GM23338 (cell line): ENCODE data around the gene ITPR2. TPM values are rescaled to one million over a fixed set of nuclear protein-coding genes. Genes with fewer than 3 reads are reported as not detected.
"Not testable (repeated sequence)": the region's sequence is repeated elsewhere in the genome, so short reads cannot be mapped to it uniquely, and the experiment has no call there.

Experiments
- ATAC-seq: fragments of 200-7000 bp; cut with Tn5 transposase; 3 replicates; pipeline ENCODE4 v1.9.1; 2020
- DNase-seq: peaks from one replicate; pipeline ENCODE4 v3.0.0-alpha.2; 2015; ENCODE audit warnings: low spot score
- H2AFZ ChIP-seq: fragments of 200-600 bp; sonication (generic); 2 replicates; pipeline ENCODE4 v1.8.0; 2016; ENCODE audit warnings: antibody characterized with exemption, mild to moderate bottlenecking, moderate library complexity
- H3F3A ChIP-seq: fragments of 200-600 bp; sonication (generic); replicated peaks from 2 replicates; pipeline ENCODE4 v1.8.0; 2017; ENCODE audit warnings: antibody characterized with exemption, mixed run types, low read depth
- H3K27ac ChIP-seq: fragments of 200-600 bp; sonication (generic); 2 replicates; pipeline ENCODE4 v1.6.1; 2016; ENCODE audit warnings: low read depth
- H3K27me3 ChIP-seq: fragments of 200-600 bp; sonication (generic); 2 replicates; pipeline ENCODE4 v1.8.0; 2016; ENCODE audit warnings: mild to moderate bottlenecking, mixed run types, moderate library complexity; ENCODE audit not compliant: insufficient read depth
- H3K36me3 ChIP-seq: fragments of 200-600 bp; sonication (generic); 2 replicates; pipeline ENCODE4 v1.8.0; 2016; ENCODE audit warnings: mild to moderate bottlenecking; ENCODE audit not compliant: insufficient read depth
- H3K4me1 ChIP-seq: fragments of 200-600 bp; sonication (generic); 2 replicates; pipeline ENCODE4 v1.8.0; 2016; ENCODE audit warnings: mild to moderate bottlenecking, moderate library complexity; ENCODE audit not compliant: insufficient read depth
- H3K4me2 ChIP-seq: fragments of 200-600 bp; sonication (generic); 2 replicates; pipeline ENCODE4 v1.7.1; 2017; ENCODE audit warnings: mixed run types
- H3K4me3 ChIP-seq: fragments of 200-600 bp; sonication (generic); 2 replicates; pipeline ENCODE4 v1.6.1; 2016; ENCODE audit warnings: mixed run types
- H3K79me2 ChIP-seq: fragments of 200-600 bp; sonication (generic); replicated peaks from 2 replicates; pipeline ENCODE4 v1.8.0; 2017; ENCODE audit warnings: mild to moderate bottlenecking; ENCODE audit not compliant: insufficient read depth
- H3K9me2 ChIP-seq: fragments of 200-600 bp; sonication (generic); 2 replicates; pipeline ENCODE4 v1.8.0; 2017; ENCODE audit not compliant: insufficient read depth
- H4K20me1 ChIP-seq: fragments of 200-600 bp; sonication (generic); replicated peaks from 2 replicates; pipeline ENCODE4 v1.8.0; 2017; ENCODE audit warnings: mild to moderate bottlenecking; ENCODE audit not compliant: insufficient read depth
- H3K27ac Mint-ChIP-seq: 2 replicates; pipeline ENCODE4 v1.8.0; 2020; ENCODE audit warnings: inconsistent platforms, mild to moderate bottlenecking, moderate library complexity, mixed read lengths
- H3K27me3 Mint-ChIP-seq: 3 replicates; pipeline ENCODE4 v1.8.0; 2022; ENCODE audit warnings: low read depth, mild to moderate bottlenecking, moderate library complexity, mixed read lengths, inconsistent platforms; ENCODE audit not compliant: insufficient read depth, poor library complexity
- H3K36me3 Mint-ChIP-seq: 3 replicates; pipeline ENCODE4 v1.8.0; 2021; ENCODE audit warnings: low read depth, mild to moderate bottlenecking, inconsistent platforms, moderate library complexity, mixed read lengths
- H3K4me1 Mint-ChIP-seq: 3 replicates; pipeline ENCODE4 v1.8.0; 2020; ENCODE audit warnings: mild to moderate bottlenecking, inconsistent platforms, mixed read lengths
- H3K4me3 Mint-ChIP-seq: 3 replicates; pipeline ENCODE4 v1.8.0; 2021; ENCODE audit warnings: moderate library complexity, mild to moderate bottlenecking, inconsistent platforms, mixed read lengths
- H3K9me3 Mint-ChIP-seq: 3 replicates; pipeline ENCODE4 v1.8.0; 2020; ENCODE audit warnings: moderate library complexity, mild to moderate bottlenecking, inconsistent platforms, mixed read lengths
- CTCF ChIP-seq, 2 experiments: fragments of 200-600 bp in 1 of 2; sonication (generic) in 1 of 2; conservative IDR thresholded peaks; 2 replicates each; pipeline versions ENCODE4 v1.5.1 to v1.6.1; 2016 to 2017; ENCODE audit warnings: antibody characterized with exemption in 2 of 2, low read depth in 2 of 2, mild to moderate bottlenecking in 2 of 2, moderate library complexity in 1 of 2
- ETS1 ChIP-seq: IDR thresholded peaks from 2 replicates; pipeline ENCODE4 v1.6.1; 2016; ENCODE audit warnings: antibody characterized with exemption
- EZH2 ChIP-seq: fragments of 200-600 bp; sonication (generic); IDR thresholded peaks from one replicate; pipeline ENCODE4 v1.8.0; 2017; ENCODE audit warnings: antibody characterized with exemption, mild to moderate bottlenecking, low read depth; ENCODE audit not compliant: unreplicated experiment
- EZH2phosphoT487 ChIP-seq: fragments of 200-600 bp; sonication (generic); IDR thresholded peaks from one replicate; pipeline ENCODE4 v1.8.1; 2018; ENCODE audit warnings: antibody characterized with exemption; ENCODE audit not compliant: unreplicated experiment
- JUNB ChIP-seq: IDR thresholded peaks from one replicate; pipeline ENCODE4 v1.6.1; 2016; ENCODE audit warnings: antibody characterized with exemption; ENCODE audit not compliant: unreplicated experiment
- NANOG ChIP-seq: IDR thresholded peaks from 2 replicates; pipeline ENCODE4 v1.6.1; 2016; ENCODE audit warnings: antibody characterized with exemption, borderline replicate concordance
- POLR2AphosphoS5 ChIP-seq: IDR thresholded peaks from 2 replicates; pipeline ENCODE4 v1.6.1; 2016; ENCODE audit warnings: antibody characterized with exemption, low read depth
- REST ChIP-seq: IDR thresholded peaks from one replicate; pipeline ENCODE4 v1.6.1; 2018; ENCODE audit warnings: antibody characterized with exemption; ENCODE audit not compliant: unreplicated experiment
- STAT1 ChIP-seq: IDR thresholded peaks from one replicate; pipeline ENCODE4 v1.6.1; 2016; ENCODE audit warnings: antibody characterized with exemption; ENCODE audit not compliant: unreplicated experiment
- ZNF114 ChIP-seq: fragments of 250-450 bp; sonication (Bioruptor Pico); IDR thresholded peaks from 2 replicates; pipeline ENCODE4 v1.5.0; 2020; ENCODE audit warnings: mild to moderate bottlenecking, moderate library complexity
- ZNF331 ChIP-seq: fragments of 250-450 bp; sonication (Bioruptor Pico); IDR thresholded peaks from 2 replicates; pipeline ENCODE4 v1.5.0; 2020; ENCODE audit warnings: low read depth, mild to moderate bottlenecking, moderate library complexity
- polyA plus RNA-seq: library from polyadenylated mRNA; unstranded; fragments of >200 nt; fragmentation: Nextera tagmentation; extraction: Ambion mirVana; gene quantifications from 2 replicates; pipeline ENCODE4 v1.2.1, GENCODE V29; 2016
- total RNA-seq: library from RNA; depleted of rRNA; stranded (reverse); fragments of >200 nt; shearing (Covaris generic); gene quantifications from 2 replicates; pipeline ENCODE4 v1.2.3, GENCODE V29; 2014

ITPR2 gene
- total and polyA plus RNA-seq, 2 experiments from 2014 or later: 44.5 to 65.2 TPM

GRCh38 chr12:26434299-26435068, 398.5 kb downstream of the ITPR2 start:
- H3K27ac Mint-ChIP-seq: no peak overlapping the region
- H4K20me1 ChIP-seq: no peaks in the 10 kb centered on the region
- H3K36me3 ChIP-seq: no peaks in the 10 kb centered on the region; the same call in none of the 2 replicates
- DNase-seq (peak; percentile 79), ATAC-seq (peak; percentile 89)
- TF ChIP-seq STAT1 (no peak), REST (no peak), JUNB (no peak), NANOG (no peak), CTCF (conservative IDR thresholded peaks at IDR 0.05; ENCODE audit: low read depth in 2 of 2) (peak; percentile 80 to 89), ZNF114 (CRISPR knock-in tag) (no peak), EZH2 (no peak), POLR2AphosphoS5 (no peak), EZH2phosphoT487 (no peak), ZNF331 (CRISPR knock-in tag) (no peak), ETS1 (0 out of 2 replicates have a peak, but pooled peaks have one; percentile 11)
- no peak overlapping the region for H3K4me2 ChIP-seq
- H3F3A ChIP-seq: no peaks in the 10 kb centered on the region
- H3K27ac ChIP-seq: no peak overlapping the region
- H3K27me3 Mint-ChIP-seq: no peaks in the 10 kb centered on the region
- no peaks in the 10 kb centered on the region for H3K9me3 Mint-ChIP-seq
- no peak overlapping the region for H3K4me3 ChIP-seq
- H3K79me2 ChIP-seq: no peaks in the 10 kb centered on the region
- no peaks in the 10 kb centered on the region for H3K9me2 ChIP-seq
- H3K36me3 Mint-ChIP-seq: peaks cover 3% of the 10 kb centered on the region; the same call in 1 of the 3 replicates
- H3K4me3 Mint-ChIP-seq: no peak overlapping the region
- no peaks in the 10 kb centered on the region for H3K27me3 ChIP-seq
- H2AFZ ChIP-seq: no peak overlapping the region
- H3K4me1 Mint-ChIP-seq: no peaks in the 10 kb centered on the region; the same call in 2 of the 3 replicates
- no peaks in the 10 kb centered on the region for H3K4me1 ChIP-seq

GRCh38 chr12:26433701-26434100, 399.3 kb downstream of the ITPR2 start:
- not testable (repeated sequence) for H3K4me3 Mint-ChIP-seq, H3F3A ChIP-seq, H3K9me2 ChIP-seq, H3K27ac ChIP-seq, H3K4me2 ChIP-seq, H3K27ac Mint-ChIP-seq, H3K36me3 ChIP-seq, H4K20me1 ChIP-seq, H3K27me3 ChIP-seq, H3K79me2 ChIP-seq, ATAC-seq, H3K9me3 Mint-ChIP-seq, H2AFZ ChIP-seq, H3K4me3 ChIP-seq, H3K27me3 Mint-ChIP-seq, H3K4me1 Mint-ChIP-seq, H3K4me1 ChIP-seq, DNase-seq, H3K36me3 Mint-ChIP-seq
